ENCODE measurements around the gene CCDC188.

Gene CCDC188

DNA sequence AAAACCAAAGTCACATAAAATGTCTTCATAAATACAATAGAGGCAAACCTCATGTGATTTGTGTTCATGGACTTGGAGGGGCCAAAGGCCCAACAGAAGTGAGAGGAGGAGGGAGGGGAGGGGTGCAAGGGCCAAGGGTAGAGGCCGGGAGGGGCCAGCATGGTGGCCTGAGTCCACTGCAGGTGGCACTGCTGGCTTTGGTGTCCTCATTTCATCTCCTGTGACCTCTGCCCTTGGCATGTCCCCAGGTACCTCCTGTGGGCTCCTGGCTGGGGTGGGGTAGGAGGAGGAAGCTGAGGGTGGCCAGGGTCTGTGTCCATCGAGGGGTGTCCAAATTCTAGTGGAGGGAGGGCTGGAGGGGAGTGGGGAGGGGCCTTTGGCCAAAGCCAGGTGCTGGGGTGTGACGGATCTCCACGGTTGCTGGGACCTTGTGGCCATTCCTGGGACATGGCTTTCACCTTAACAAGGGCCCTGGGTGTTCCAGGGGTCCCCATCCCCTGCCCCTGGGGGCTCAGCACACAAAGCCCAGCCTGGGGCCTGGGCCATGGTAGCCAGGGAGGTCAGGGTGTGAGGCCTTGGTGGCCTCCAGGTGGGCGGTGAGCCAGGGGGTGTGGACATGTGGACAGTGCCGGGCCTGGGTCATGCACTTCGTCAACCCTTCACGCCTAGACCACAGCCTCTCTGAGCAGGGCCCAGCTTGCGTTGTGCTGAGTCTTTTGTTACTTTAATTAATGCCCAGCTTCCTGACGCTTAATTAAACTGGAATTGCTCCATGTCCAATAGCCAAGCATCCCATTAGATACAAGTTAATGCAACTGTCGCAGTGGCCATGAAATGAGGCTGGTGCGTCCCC lies 20.7 kb upstream of the CCDC188 start:
- Histone ChIP-seq H4K20me1 (ENCODE audit: insufficient read depth, low read length) (no peaks in the 10 kb centered on the region), H2AFZ (ENCODE audit: low read depth, low read length) (no peak overlapping the region), H3K9me3 (ENCODE audit: insufficient read depth, low read length) (no peaks in the 10 kb centered on the region), H3K36me3 (replicated peaks; ENCODE audit: low read depth, low read length) (no peaks in the 10 kb centered on the region), H3K27ac (ENCODE audit: low read length) (no peak overlapping the region), H3K79me2 (ENCODE audit: low read length) (no peaks in the 10 kb centered on the region), H3K4me2 (ENCODE audit: low read length) (no peak overlapping the region), H3K27me3 (ENCODE audit: low read depth, low read length) (peaks cover 8% of the 10 kb centered on the region; the same call in 1 of the 2 replicates), H3K4me3 (ENCODE audit: low read length) (no peak overlapping the region), H3K4me1 (ENCODE audit: low read length) (no peaks in the 10 kb centered on the region), H3K9ac (ENCODE audit: low read length) (no peak overlapping the region)
- TF ChIP-seq, protein P1, sequence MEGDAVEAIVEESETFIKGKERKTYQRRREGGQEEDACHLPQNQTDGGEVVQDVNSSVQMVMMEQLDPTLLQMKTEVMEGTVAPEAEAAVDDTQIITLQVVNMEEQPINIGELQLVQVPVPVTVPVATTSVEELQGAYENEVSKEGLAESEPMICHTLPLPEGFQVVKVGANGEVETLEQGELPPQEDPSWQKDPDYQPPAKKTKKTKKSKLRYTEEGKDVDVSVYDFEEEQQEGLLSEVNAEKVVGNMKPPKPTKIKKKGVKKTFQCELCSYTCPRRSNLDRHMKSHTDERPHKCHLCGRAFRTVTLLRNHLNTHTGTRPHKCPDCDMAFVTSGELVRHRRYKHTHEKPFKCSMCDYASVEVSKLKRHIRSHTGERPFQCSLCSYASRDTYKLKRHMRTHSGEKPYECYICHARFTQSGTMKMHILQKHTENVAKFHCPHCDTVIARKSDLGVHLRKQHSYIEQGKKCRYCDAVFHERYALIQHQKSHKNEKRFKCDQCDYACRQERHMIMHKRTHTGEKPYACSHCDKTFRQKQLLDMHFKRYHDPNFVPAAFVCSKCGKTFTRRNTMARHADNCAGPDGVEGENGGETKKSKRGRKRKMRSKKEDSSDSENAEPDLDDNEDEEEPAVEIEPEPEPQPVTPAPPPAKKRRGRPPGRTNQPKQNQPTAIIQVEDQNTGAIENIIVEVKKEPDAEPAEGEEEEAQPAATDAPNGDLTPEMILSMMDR (IDR thresholded peaks at IDR 0.05; ENCODE audit: low read depth, low read length): no peak
- TF ChIP-seq EZH2phosphoT487 (IDR thresholded peaks at IDR 0.05; ENCODE audit: low read depth): no peak

DNA sequence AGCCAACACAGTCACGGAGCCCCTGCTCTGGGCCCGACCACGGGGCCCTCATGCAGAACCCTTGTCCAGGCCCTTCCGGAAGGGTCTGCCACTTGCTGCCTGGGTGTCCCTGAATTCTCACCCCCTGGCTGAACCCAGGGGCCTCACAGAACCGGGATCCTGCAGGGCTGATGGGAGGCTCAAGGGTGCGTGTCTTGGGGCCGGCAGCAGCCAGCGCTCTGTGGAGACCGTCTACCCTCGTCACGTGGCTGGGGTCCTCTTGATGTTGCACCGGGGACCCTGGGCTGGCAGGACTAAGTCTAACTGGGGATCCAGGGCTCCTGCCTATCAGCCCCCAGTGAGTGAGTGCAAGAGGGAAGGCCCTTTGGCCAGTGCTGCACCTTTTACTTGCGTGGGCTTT lies 19.3 kb upstream of the CCDC188 start:
- no peaks in the 10 kb centered on the region for H3K4me1 ChIP-seq (ENCODE audit: low read length)
- TF ChIP-seq, protein P1 (IDR thresholded peaks at IDR 0.05; ENCODE audit: low read depth, low read length): no peak
- no peak for TF ChIP-seq EZH2phosphoT487 (IDR thresholded peaks at IDR 0.05; ENCODE audit: low read depth)
- H3K27me3 ChIP-seq (ENCODE audit: low read depth, low read length): peaks cover 8% of the 10 kb centered on the region; the same call in 1 of the 2 replicates
- H3K4me3 ChIP-seq (ENCODE audit: low read length): no peak overlapping the region
- no peaks in the 10 kb centered on the region for H4K20me1 ChIP-seq (ENCODE audit: insufficient read depth, low read length)
- no peaks in the 10 kb centered on the region for H3K79me2 ChIP-seq (ENCODE audit: low read length)
- H3K9me3 ChIP-seq (ENCODE audit: insufficient read depth, low read length): no peaks in the 10 kb centered on the region
- no peak overlapping the region for H3K9ac ChIP-seq (ENCODE audit: low read length)
- H3K36me3 ChIP-seq (replicated peaks; ENCODE audit: low read depth, low read length): no peaks in the 10 kb centered on the region
- H3K27ac ChIP-seq (ENCODE audit: low read length): no peak overlapping the region
- H3K4me2 ChIP-seq (ENCODE audit: low read length): no peak overlapping the region
- no peak overlapping the region for H2AFZ ChIP-seq (ENCODE audit: low read depth, low read length)

DNA sequence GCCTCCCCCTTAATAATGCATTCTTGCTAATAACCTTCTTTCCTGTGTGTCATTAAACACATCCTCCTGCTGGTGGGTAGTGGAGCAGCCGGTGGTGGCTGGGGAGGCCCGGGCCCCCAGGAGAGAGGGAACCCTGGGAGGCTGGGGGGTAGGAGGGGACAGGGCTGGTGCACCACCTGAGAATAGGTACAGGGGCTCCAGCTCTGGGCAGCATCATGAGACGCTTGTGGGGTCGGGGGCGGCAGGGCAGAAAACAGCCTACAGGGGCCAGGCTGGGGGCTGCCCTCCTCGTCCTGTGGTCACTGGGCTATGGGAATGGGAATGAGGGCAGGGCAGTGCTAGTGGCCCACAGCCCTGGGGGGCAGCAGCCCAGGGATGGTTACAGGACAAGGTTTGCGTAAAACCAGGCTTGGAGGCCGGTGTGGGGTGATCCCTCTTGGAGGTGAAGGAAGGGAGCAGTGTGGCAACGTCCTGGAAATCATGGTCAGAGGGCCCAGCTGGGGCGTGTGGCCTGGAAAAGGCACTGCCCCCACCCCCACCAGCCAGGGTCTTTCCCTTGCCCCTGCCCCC lies 18.5 kb upstream of the CCDC188 start:
- H3K79me2 ChIP-seq (ENCODE audit: low read length): no peaks in the 10 kb centered on the region
- no peaks in the 10 kb centered on the region for H4K20me1 ChIP-seq (ENCODE audit: insufficient read depth, low read length)
- H2AFZ ChIP-seq (ENCODE audit: low read depth, low read length): no peak overlapping the region
- no peak overlapping the region for H3K4me3 ChIP-seq (ENCODE audit: low read length)
- H3K4me2 ChIP-seq (ENCODE audit: low read length): no peak overlapping the region
- no peak overlapping the region for H3K9ac ChIP-seq (ENCODE audit: low read length)
- no peaks in the 10 kb centered on the region for H3K36me3 ChIP-seq (replicated peaks; ENCODE audit: low read depth, low read length)
- no peaks in the 10 kb centered on the region for H3K4me1 ChIP-seq (ENCODE audit: low read length)
- no peak overlapping the region for H3K27ac ChIP-seq (ENCODE audit: low read length)
- H3K27me3 ChIP-seq (ENCODE audit: low read depth, low read length): peaks cover 8% of the 10 kb centered on the region; the same call in 1 of the 2 replicates
- no peak for TF ChIP-seq EZH2phosphoT487 (IDR thresholded peaks at IDR 0.05; ENCODE audit: low read depth)
- TF ChIP-seq, protein P1 (IDR thresholded peaks at IDR 0.05; ENCODE audit: low read depth, low read length): no peak
- no peaks in the 10 kb centered on the region for H3K9me3 ChIP-seq (ENCODE audit: insufficient read depth, low read length)

DNA sequence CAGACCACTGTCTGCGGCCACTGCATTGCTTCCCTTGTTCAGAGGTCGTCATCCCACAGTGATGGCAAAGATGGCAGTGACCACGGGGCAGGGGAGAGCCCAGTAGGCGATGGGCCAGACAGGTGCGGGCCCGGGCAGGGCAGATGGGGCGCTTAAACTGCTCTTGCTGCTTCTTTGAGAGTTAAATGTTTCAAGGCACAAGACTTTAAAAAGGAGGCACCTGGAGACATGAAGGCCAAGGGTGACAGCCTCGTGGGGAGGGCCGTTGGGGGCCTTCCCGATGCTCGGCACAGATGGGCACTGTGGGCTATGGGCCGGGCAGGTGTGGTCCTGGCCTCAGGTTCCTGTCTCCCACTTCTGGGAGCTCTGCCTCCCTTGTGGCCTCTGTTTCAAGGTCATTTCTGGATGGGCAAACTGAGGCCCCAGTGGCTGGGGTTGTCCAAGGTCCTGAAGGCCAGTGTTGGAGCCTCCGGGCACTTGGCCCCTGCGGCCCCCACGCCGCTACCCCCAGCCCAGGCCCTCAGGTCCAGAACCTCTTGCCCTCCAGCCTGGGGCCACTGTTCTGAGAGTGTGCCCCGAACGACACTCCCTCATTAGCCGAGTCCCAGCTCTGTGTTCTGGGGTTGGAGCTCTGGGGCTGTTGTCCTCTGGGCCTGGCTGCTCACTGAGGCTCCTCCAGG lies 16.9 kb upstream of the CCDC188 start:
- Histone ChIP-seq H3K4me2 (ENCODE audit: low read length) (no peak overlapping the region), H3K9ac (ENCODE audit: low read length) (no peak overlapping the region), H3K9me3 (ENCODE audit: insufficient read depth, low read length) (no peaks in the 10 kb centered on the region), H3K79me2 (ENCODE audit: low read length) (no peaks in the 10 kb centered on the region), H3K27me3 (ENCODE audit: low read depth, low read length) (peaks cover 8% of the 10 kb centered on the region; the same call in 1 of the 2 replicates), H3K4me3 (ENCODE audit: low read length) (no peak overlapping the region), H3K36me3 (replicated peaks; ENCODE audit: low read depth, low read length) (no peaks in the 10 kb centered on the region), H3K4me1 (ENCODE audit: low read length) (no peaks in the 10 kb centered on the region), H4K20me1 (ENCODE audit: insufficient read depth, low read length) (no peaks in the 10 kb centered on the region), H3K27ac (ENCODE audit: low read length) (no peak overlapping the region), H2AFZ (ENCODE audit: low read depth, low read length) (no peak overlapping the region)
- TF ChIP-seq EZH2phosphoT487 (IDR thresholded peaks at IDR 0.05; ENCODE audit: low read depth): no peak
- TF ChIP-seq, protein P1 (IDR thresholded peaks at IDR 0.05; ENCODE audit: low read depth, low read length): no peak
